Measurements from ENCODE around the gene GPR55.
"Not testable (repeated sequence)": the region's sequence is repeated elsewhere in the genome, so short reads cannot be mapped to it uniquely, and the experiment has no call there.

Gene GPR55, protein sequence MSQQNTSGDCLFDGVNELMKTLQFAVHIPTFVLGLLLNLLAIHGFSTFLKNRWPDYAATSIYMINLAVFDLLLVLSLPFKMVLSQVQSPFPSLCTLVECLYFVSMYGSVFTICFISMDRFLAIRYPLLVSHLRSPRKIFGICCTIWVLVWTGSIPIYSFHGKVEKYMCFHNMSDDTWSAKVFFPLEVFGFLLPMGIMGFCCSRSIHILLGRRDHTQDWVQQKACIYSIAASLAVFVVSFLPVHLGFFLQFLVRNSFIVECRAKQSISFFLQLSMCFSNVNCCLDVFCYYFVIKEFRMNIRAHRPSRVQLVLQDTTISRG

DNA sequence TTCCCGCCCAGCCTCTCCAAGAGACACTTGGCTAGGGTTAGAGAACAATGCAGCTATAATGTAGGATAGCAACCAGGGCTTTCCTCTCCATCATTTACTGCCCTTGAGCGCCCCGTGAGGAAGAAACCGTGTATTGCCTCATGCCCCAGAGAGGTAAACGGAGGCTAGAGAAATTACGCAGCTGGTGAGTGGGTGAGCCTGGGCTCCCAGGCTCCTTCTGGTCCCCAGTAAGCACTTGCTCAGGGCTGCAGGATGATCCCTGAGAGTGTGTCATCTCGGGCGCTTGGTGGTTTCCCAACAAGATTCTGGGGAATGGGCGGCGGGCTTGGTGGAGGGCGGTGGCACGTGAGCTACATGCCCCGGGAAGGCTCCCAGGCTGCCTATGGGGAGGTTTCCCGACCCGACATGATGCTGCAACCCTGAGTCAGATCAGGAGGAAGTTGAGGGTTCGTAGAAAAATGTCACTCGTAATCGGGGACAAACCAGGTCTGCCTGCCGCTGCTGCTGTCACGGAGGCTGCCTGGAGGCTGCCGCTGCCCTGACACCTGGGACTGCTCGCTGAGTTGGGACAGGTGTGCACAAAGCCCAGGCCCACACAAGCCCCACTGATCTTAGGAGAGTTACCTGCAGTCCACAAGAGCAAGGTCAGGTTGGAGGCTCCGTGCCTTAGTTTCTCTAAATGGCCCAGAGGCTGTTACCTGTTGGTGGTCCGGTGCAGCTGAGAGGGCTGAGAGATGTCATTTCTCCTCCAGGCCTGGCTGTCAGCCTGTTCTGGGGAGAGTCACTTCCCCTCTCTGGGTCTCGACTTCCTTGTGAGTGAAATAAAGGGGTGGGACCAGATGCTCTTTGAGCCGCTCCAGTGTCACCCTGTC is at the start of gene GPR55:
TSS of gene GPR55 (minus strand) at position 773 of the 872 bp plus-strand sequence. CDS start 14,280 bp downstream, outside the sequence.
- Histone ChIP-seq H3K27ac (peak within 1 kb of the TSS in 12 of 21 experiments; percentile 13 to 79 (median 47)), H3K4me3 (peak within 1 kb of the TSS in 5 of 7 experiments; percentile 15 to 28 (median 16))

DNA sequence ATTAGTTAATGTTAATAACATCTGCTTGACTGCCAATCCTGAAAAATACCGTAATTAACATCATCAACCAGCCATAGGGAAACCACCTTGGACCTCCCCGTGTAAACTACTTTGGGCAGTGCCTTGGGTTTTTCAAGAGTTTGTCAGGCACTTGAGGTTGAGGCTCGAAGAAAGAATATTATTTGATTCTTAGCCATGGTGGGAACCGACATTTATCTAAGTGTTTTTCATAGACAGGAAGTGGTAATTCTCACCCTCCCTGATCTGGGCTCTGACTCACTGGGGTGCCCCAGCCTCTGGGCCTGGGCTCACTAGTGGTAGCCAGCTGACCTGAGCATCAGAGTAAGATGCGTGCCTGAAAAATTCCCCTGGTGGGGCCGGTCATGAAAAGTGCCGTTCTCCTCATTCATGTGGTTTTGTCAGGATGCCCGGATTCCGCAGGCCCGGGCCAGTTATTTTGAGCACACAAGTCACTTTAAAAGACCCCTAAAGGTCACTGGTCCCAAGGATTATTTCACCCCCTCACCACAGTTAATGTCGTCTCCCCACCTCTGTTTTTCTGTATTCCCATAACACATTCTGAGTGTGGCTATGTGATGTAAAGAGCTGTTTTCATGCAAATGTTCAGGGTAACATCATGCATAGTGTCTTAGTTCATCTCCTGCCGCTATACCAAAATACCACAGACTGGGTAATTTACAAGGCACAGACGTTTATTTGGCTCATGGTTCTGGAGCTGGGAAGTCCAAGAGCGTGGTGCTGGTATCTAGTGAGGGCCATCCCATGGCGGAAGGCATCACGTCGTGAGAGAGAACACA is 49.3 kb upstream of the GPR55 start:
- peak overlapping the region in 4 of 21 experiments; percentile 14 to 59 (median 38) for H3K27ac ChIP-seq
- H3K4me3 ChIP-seq, result no peak overlapping the region

DNA sequence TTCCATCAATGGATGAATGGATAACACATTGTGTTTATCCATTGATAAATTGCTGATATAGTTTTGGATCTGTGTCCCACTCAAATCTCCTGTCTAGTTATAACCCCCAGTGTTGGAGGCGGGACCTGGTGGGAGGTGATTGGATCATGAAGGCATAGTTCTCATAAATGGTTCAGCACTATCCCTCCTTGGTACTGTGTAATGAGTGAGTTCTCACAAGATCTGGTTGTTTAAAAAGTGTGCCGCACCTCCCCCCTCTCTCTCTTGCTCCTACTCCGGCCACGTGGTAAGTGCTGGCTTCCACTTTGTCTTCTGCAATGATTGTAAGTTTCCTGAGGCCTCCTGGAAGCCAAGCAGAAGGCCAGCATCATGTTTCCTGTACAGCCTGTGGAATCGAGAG is 47.0 kb upstream of the GPR55 start:
- Histone ChIP-seq H3K27ac (no peak overlapping the region), H3K4me3 (no peak overlapping the region)

DNA sequence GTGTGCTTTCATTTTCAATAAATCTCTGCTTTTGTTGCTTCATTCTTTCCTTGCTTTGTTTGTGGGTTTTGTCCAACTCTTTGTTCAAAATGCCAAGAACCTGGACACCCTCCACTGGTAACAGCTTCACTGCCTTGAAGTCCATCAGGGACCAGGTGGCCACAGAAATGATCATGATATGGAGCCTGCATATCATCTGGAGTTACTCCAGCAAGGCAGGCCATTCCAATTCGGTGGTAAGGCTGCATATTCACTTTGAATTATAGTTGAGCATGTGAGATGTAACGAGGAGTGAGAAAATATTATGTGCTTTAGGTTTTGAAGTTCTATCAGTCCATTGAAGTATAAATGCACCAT is 44.6 kb upstream of the GPR55 start:
- Histone ChIP-seq H3K4me3 (peak overlapping the region in 2 of 7 experiments; percentile 3 to 15), H3K27ac (no peak overlapping the region)

DNA sequence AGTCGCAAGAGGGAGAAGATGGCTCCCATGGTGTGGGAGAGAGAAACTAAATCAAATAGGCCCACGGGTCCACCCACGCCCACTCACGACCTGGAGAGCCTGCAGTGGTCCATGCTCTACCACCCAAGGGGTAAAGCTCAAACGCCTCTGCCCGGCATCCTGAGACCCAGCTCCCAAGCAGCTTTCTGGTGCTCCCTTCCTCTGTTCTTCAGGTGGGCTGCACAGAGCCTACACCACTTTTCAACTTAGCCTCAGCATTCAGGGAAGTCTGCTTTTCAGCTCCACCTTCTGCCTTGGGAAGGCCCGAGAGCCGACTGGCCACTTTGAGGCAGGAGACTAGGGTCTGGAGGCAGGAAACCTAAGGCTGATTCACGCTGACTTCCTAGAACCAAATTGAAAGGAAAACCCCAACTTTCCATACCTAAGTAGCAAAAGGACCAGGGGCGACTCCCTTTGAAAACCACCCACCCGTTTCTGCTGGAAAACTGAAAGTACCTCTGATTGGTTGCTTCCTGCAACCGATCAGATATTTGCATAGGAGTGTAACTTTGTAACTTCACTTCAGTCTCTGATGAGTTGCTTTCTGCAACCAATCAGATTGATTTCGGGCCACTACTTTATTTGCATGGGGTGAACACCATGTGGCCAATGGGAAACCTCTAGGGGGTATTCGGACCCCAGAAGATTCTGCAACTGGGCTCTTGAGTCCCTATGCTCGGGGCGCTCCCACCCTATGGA is 44.0 kb upstream of the GPR55 start:
- Histone ChIP-seq H3K4me3 (peak overlapping the region in 2 of 7 experiments; percentile 3 to 15), H3K27ac (peak overlapping the region in 1 of 21 experiments; percentile 31)

DNA sequence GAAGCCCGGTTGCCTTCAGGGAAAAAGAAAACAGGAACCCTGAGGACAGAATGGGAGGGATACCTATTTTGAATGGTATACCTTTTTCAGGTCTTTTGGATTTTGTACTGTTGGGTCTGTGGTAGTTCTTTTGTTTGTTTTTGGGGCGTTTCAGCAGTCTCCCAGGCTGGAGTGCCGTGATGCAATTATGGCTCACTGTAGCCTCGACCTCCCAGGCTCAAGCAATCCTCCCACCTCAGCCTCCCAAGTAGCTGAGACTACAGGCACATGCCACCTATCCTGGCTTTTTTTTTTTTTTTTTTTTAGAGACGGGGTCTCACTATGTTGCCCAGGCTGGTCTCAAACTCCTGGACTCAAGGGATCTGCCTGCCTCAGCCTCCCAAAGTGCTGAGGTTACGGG is 43.3 kb upstream of the GPR55 start:
- H3K4me3 ChIP-seq, H3K27ac ChIP-seq: not testable (repeated sequence)

DNA sequence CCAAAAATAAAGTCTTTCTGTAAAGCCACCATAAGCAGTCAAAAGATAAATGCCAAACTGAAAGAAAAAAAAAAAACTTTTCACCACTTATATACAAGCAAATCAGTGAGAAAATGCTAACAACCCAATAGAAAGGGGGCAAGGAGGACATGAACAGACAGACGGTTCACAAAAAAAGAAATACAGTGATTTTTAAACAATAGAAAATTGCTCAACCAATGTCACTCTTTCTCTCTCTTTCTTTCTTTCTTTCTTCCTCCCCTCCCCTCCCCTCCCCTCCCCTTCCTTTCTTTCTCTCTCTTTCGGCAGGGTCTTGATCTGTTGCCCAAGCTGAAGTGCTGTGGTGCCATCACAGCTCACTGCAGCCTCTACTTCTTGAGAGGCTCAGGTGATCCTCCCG is 42.1 kb upstream of the GPR55 start:
- H3K4me3 ChIP-seq, result no peak overlapping the region
- no peak overlapping the region for H3K27ac ChIP-seq

DNA sequence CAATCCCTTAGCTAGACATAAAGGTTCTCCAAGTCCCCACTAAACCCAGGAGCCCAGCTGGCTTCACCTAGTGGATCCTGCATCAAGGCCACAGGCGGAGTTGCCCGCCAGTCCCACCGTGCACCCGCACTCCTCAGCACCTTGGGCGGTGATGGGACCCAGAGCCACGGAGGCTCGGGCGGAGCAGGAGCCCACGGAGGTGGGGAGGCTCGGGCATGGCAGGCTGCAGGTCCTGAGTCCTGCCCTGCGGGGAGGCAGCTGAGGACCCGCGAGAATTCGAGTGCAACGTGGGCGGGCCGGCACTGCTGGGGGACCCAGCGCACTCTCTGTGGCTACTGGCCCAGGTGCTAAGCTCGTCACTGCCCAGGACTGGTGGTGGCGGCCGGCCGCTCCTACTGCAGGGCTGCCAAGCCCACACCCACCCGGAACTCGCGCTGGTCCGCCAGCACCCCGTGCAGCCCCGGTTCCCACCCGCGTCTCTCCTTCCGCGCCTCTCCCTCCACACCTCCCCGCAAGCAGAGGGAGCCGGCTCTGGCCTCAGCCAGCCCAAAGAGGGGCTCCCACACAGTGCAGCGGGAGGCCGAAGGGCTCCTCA is 39.2 kb upstream of the GPR55 start:
- H3K27ac ChIP-seq, result no peak overlapping the region
- H3K4me3 ChIP-seq, result no peak overlapping the region

DNA sequence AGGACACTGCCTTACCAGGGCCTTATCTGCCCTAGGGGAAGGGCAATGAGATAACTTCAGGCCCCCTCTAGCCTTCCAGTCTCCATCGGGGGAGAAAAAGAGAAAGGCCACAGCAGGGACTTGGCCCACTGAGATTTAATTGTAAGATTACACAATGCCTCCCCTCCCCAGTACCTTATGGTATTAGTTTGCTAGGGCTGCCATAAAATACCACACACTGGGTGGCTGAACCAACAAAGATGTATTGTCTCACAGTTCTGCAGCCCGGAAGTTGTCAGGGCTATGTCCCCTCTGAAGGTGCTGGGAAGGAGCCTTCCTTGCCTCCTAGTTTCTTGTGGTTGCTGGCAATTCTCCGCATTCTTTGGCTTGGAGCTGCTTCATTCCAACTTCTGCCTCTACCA is 36.0 kb upstream of the GPR55 start:
- Histone ChIP-seq H3K27ac (no peak overlapping the region), H3K4me3 (no peak overlapping the region)

DNA sequence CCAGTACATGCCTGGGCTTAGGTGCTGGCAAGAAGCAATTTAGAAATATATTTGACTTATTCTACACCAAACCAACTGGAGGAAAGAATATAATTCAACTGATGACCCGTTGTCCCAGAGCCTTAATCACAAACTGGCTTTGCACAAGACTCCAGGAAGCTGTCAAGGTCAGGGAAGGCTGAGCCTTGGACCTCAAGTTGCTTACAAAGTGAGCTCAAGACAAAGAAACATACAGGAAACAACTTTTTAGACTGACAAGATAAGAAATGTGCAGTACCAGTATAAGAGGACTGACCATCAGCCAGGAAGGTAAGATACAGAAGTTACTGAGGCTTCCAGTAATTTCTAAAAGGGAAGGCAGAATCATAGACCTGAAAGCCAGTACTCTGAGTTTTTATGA is 35.0 kb upstream of the GPR55 start:
- H3K27ac ChIP-seq, result no peak overlapping the region
- no peak overlapping the region for H3K4me3 ChIP-seq

DNA sequence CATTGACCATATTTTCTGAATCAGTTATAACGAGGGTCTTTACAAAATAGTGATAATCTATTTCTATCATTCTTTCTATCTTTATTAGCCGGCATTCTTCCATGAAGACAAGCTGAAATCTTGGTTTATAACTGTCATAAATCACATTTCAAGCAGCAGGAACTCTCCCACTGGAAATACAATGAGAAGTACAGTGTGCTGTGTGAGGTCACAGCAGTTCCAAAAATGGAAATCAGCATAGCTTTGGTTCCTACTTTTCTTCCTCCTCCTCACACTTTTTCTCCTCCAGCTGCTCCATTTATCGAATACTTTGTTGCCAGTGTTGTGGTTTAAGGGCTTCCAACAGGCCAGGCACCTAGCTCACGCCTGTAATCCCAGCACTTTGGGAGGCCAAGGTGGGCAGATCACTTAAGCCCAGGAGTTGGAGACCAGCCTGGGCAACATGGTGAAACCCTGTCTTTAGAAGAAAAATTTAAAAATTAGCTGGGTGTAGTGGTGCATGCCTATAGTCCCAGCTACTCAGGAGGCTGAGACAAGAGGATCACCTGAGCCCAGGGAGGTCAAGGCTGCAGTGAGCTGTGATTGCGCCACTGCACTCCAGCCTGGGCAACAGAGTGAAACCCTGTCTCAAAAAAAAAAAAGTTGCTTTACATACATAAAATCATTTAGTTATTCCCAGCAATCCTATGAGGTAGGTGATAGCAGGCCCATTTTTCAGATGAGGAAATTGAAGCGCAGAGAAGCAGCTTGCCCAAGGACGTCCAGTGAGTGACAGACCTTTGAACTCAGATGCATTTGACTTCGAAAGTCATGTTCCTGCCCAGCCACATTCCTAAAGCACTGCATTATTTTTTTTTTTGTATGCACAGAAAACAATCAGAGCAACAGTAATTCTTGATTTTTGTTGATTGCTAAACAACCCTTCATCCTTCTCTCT is 34.0 kb upstream of the GPR55 start:
- no peak overlapping the region for H3K4me3 ChIP-seq

DNA sequence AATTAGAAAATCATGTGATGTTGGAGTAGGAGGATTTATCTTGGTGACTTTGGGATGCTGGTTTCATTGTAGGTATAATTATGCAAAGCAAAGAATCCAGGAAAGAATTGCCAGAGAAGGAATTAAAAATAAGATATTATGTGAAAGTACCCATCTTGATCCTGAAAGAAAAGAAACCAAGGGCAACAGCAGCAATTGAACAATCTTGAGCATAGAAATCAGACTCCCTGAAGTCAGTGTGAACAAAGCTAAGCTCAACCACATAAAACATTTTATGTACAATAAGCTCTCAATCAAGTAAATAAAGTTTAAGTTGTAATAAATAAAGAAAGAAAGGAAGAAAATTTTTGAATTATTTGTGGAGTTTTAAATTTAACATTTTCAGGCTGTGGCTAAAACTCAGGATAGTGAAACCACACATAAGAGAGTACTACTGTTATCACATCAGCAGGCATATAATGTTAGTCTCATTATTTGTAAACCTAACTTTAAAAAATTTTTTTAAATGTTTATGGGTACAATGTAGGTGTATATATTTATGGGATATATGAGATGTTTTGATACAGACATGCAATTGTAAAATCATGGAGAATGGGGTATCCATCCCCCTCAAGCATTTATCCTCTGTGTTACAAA is 32.8 kb upstream of the GPR55 start:
- Histone ChIP-seq H3K4me3 (peak overlapping the region; percentile 10 to 32 (median 15)), H3K27ac (peak overlapping the region in 2 of 21 experiments; percentile 5 to 61)

More for the DNA sequence above, 34.0 kb upstream of the GPR55 start:
- H3K27ac ChIP-seq, result no peak overlapping the region

DNA sequence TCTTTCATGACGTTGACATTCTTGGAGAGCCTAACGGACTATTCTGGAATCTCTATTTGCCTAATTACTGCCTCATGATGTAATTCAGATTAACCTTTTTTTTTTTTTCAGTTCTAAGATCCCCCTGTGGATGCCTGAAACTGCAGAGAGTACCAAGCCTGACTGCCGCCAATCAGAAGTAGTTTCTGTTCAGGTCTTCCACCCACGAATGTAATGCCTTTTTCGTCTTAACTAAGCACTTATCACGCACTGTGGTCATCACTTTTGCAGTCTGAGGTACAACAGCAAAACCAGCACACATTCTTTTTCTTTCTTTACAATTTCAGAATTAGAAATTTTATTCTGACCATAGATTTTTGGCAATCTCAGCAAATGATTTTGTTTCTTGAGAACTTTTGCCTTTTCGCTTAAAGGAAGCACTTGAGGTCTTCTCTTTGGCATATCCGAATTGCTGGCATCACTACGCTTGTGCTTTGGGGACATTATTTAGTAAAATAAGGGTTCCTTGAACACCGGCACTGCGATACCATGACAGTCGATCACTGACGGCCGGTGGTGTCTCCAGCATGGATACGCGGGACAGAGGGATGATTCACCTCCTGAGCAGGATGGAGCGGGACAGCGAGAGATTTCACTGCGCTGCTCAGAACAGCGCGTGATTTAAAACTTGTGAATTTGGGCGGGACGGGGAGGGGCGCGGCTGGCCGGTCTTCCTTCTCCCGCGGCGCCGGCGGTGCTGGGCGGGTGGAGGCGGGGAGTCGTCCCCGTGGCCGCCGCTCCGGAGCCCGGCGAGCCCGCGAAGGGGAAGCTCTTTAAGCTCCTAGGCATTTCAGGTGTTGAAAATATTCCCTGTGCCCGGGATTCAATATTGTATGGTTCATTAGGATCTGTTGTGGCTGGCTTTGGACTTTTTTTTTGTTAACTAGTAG is 32.0 kb upstream of the GPR55 start:
- Histone ChIP-seq H3K4me3 (peak overlapping the region; percentile 10 to 32 (median 15)), H3K27ac (peak overlapping the region in 2 of 21 experiments; percentile 5 to 61)

DNA sequence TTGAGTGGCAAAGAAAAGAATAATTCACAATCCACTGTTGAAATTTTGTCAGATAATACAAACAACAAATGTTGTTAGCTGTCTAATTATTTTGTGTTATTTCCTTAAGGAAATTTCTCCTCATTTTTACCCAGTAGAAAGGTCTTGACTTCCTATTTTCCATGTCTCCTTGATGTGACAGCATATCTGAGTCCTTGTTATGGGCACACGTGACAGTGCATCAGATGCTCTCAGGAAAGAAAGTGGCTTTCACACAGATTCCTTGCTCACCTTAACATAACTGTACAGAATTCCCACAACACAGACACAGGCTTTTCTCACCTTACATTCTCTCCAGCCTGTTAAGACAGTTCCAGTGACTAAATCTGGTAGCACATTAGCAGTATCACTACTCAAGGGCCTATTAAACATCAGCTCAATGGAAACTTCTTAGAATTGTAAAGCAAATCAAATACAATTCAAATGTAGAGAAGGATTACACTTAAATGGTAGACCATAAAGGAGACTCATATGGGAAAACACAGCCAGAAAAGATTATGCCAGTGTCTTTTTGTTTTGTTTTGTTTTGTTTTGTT is 30.2 kb upstream of the GPR55 start:
- Histone ChIP-seq H3K27ac (no peak overlapping the region), H3K4me3 (no peak overlapping the region)

DNA sequence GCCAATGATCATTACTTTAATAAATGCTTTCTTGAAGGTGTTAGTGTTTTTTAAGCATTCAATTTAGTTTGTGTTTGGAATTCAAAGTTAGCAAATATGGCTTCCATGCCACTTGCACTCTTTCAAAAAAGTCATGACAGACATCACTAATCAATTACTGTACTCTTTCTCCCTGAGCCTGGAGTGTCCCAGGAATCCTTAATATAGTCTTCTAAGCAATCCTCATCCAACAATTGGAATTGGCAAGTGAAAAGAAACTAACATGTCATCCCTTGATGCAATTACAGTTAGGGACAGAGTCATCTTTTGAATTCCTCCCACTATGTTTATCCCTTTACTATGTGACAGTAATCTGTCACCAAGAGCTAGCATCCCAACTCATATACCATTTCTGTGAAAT is 29.7 kb upstream of the GPR55 start:
- no peak overlapping the region for H3K4me3 ChIP-seq
- H3K27ac ChIP-seq, result no peak overlapping the region

DNA sequence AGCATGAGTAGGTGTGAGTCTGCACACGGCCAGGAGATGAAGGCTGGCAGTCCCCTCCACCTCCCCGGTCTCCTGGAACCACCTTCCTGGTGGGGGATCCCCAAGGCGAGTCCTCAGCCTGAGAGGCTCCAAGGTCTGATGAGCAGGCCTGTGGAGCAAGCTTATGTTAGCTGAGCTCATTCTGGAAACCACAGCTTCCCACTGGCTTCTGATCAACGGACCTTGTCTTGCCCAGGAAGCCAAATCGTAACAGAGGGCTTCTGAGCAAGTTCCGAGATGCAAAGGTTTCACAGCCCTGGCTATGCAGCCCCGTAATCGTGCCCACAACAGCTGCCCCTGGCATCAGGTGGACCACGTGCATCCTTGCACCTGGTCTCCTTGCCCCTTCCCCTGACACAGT is 28.8 kb upstream of the GPR55 start:
- H3K27ac ChIP-seq, result no peak overlapping the region

More for the DNA sequence above, 28.8 kb upstream of the GPR55 start:
- H3K4me3 ChIP-seq, result no peak overlapping the region

Measured in skin epidermis (tissue), 12 donors.